Measurements from ENCODE around the gene ARF6. TPM values are rescaled to one million over a fixed set of nuclear protein-coding genes. Genes with fewer than 3 reads are reported as not detected.

Gene ARF6
- total and polyA plus RNA-seq, 9 of the 15 experiments (the other 6 are each of a cell fraction or from before 2014, with no cell fraction given) = 15.3 to 35.2 (median 24.9) TPM

- TF ChIP-seq XRCC5 (IDR thresholded peaks at IDR 0.05; ENCODE audit: low read depth, low read length) (no peak), PREB (CRISPR knock-in tag; IDR thresholded peaks at IDR 0.05) (no peak), RNF219 (CRISPR knock-in tag; IDR thresholded peaks at IDR 0.05) (no peak), EP300 (IDR thresholded peaks at IDR 0.05; ENCODE audit: low read length) (0 out of 2 replicates have a peak, but pooled peaks have one; percentile 20), ZNF586 (CRISPR knock-in tag; conservative IDR thresholded peaks at IDR 0.05) (no peak), HDAC1 (IDR thresholded peaks at IDR 0.05) (0 out of 4 replicates have a peak, but pooled peaks of 1 of the 2 experiments have one; percentile 14), PHB (CRISPR knock-in tag; IDR thresholded peaks at IDR 0.05) (no peak), RAD21 (CRISPR knock-in tag; conservative IDR thresholded peaks at IDR 0.05 in 1 of 2, IDR thresholded peaks at IDR 0.05 in 1 of 2) (peak; percentile 59 to 61), JUND (IDR thresholded peaks at IDR 0.05; ENCODE audit: borderline replicate concordance, low read depth, low read length) (0 out of 2 replicates have a peak, but pooled peaks have one; percentile 14), JUND (tag; IDR thresholded peaks at IDR 0.05; ENCODE audit: borderline replicate concordance, low read depth, low read length) (no peak), RCOR1 (IDR thresholded peaks at IDR 0.05; ENCODE audit: borderline replicate concordance in 1 of 2, low read depth in 2 of 2, low read length in 2 of 2) (peak in 1 of 2 experiments; percentile 47; a peak in 1 of 4 replicates), CTCF (IDR thresholded peaks at IDR 0.05 in 2 of 3, conservative IDR thresholded peaks at IDR 0.05 in 1 of 3; ENCODE audit: insufficient read depth in 2 of 3, low read depth in 1 of 3, low read length in 3 of 3) (peak; percentile 73 to 87 (median 81)), HNRNPK (IDR thresholded peaks at IDR 0.05; ENCODE audit: low read depth, low read length, poor library complexity, severe bottlenecking) (no peak), U2AF1 (optimal IDR thresholded peaks at IDR 0.05; ENCODE audit: low read depth, low read length) (no peak), SMC3 (conservative IDR thresholded peaks at IDR 0.05; ENCODE audit: insufficient read depth, low read depth, low read length) (peak; percentile 68)
Measured at GRCh38 chr14:49865431-49865859, 27.4 kb upstream of the ARF6 start (continued).

Data from K562 (cell line).